Ovary (tissue), 9 donors: ENCODE data around the gene RBBP5. TPM values are rescaled to one million over a fixed set of nuclear protein-coding genes. Genes with fewer than 3 reads are reported as not detected.

Experiments used
- DNase-seq, 5 donors: peaks; one replicate each; pipeline ENCODE4 v3.0.0-alpha.2; 2019 to 2020
- H3K27ac ChIP-seq, 2 donors: fragments of 200-600 bp; one replicate each; pipeline versions ENCODE4 v1.5.1 to v1.8.0; 2019 to 2022
- H3K27me3 ChIP-seq: fragments of 200-600 bp; one replicate; pipeline ENCODE4 v1.8.0; 2022
- H3K36me3 ChIP-seq: fragments of 200-600 bp; sonication (generic); one replicate; pipeline ENCODE4 v1.5.1; 2019
- H3K4me1 ChIP-seq: one replicate; pipeline ENCODE4 v1.8.1; 2013; ENCODE audit warnings: mild to moderate bottlenecking, moderate library complexity; ENCODE audit not compliant: insufficient read depth
- H3K4me3 ChIP-seq: fragments of 200-600 bp; sonication (generic); one replicate; pipeline ENCODE4 v1.5.1; 2017
- H3K9me3 ChIP-seq, 2 donors: fragments of 200-600 bp in 1 of 2; sonication (generic) in 1 of 2; one replicate each; pipeline versions ENCODE4 v1.5.1 to v1.8.1; 2013 to 2019; ENCODE audit warnings: mild to moderate bottlenecking in 1 of 2, moderate library complexity in 1 of 2
- EP300 ChIP-seq: sonication (generic); formaldehyde crosslinking; IDR thresholded peaks from one replicate; pipeline ENCODE4 v1.6.1; 2017; ENCODE audit warnings: antibody characterized with exemption
- POLR2A ChIP-seq: fragments of 450-650 bp; IDR thresholded peaks from one replicate; pipeline ENCODE4 v1.6.1; 2017; ENCODE audit warnings: antibody characterized with exemption, mild to moderate bottlenecking, moderate library complexity
- WGBS, 3 donors: extraction: QIAGEN DNeasy Blood & Tissue Kit in 1 of 3; methylation state at CpG; one replicate each; pipeline versions ENCODE4 v1.1.5 to v1.1.7; 2013 to 2017; 5-methylcytosine and 5-hydroxymethylcytosine counted together
- intact Hi-C, 4 donors: fragments of 100-400 bp; cut with DNase I; formaldehyde crosslinking; loops; one replicate each; pipeline versions ENCODE4 v1.11.0 to v1.15.1; 2022 to 2023
- polyA plus RNA-seq, 2 donors: library from polyadenylated mRNA; stranded (reverse); fragments of 200-250 nt in 1 of 2; fragments of 350-450 nt in 1 of 2; fragmentation: Illumina TruSeq in 1 of 2; extraction: RNeasy Lipid Tissue Mini Kit (QIAGEN cat#74804) in 1 of 2; gene quantifications; one replicate each; pipeline ENCODE4 v1.2.3, GENCODE V29; 2013 to 2014
- total RNA-seq, 7 donors: library from RNA; depleted of rRNA in 2 of 7; stranded (reverse); fragments of >200 nt in 2 of 7; fragmentation: NEBNext Ultra II Directional in 3 of 7; extraction: Animal tissue kit (Norgen Biotek cat#: 25700) in 3 of 7; gene quantifications; one replicate each; pipeline versions ENCODE4 v1.1.0 to v1.2.4, GENCODE V29; 2016 to 2023
- TF ChIP-seq, protein P1 (sequence below), 3 donors: fragments of 450-650 bp in 2 of 3; fragments of 200-600 bp in 1 of 3; IDR thresholded peaks; one replicate each; pipeline versions ENCODE4 v1.5.1 to v1.8.0; 2016 to 2022; ENCODE audit warnings: antibody characterized with exemption in 3 of 3, mild to moderate bottlenecking in 1 of 3
- donor health status: DM: no; HTN: no; CAD: no; lungs with moderate emphysema.
- donor health status: DM: no; HTN: no; CAD: no.
- donor health status: Bipolar disorder and iron deficiency.
- donor health status: DM: yes; HTN: yes; CAD: no.
- donor health status: DM: no; HTN: no; CAD: no.
- donor health status: DM: yes; HTN: yes; CAD: no.

Gene RBBP5
- total and polyA plus RNA-seq, 9 donors = 6.8 to 19.1 (median 15.1) TPM

DNA sequence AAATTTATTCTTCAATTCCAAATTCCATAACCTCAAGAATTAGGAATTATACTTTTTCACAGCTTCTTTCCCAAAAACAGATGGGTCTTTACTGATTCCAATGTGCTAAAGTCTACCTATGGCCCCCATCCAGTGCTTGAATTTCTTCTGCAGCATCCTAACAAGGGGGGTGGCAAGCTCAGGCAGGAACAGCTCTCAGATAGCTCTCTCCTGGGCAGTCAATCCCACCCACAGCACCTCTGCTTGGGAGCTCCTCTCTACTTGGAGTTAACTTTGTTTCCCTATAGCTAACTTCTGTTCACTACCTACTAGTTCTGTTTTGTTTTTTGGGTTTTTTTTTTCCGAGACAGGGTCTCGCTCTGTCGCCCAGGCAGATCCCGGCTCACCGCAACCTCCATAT lies 12.1 kb downstream of the RBBP5 start:
- no peak overlapping the region for H3K27ac ChIP-seq
- WGBS, 3 donors = 96 to 98% (median 97%) methylated on average over 5 of the region's 5 CpGs
- TF ChIP-seq EP300 (no peak), POLR2A (no peak)
- TF ChIP-seq, protein P1, sequence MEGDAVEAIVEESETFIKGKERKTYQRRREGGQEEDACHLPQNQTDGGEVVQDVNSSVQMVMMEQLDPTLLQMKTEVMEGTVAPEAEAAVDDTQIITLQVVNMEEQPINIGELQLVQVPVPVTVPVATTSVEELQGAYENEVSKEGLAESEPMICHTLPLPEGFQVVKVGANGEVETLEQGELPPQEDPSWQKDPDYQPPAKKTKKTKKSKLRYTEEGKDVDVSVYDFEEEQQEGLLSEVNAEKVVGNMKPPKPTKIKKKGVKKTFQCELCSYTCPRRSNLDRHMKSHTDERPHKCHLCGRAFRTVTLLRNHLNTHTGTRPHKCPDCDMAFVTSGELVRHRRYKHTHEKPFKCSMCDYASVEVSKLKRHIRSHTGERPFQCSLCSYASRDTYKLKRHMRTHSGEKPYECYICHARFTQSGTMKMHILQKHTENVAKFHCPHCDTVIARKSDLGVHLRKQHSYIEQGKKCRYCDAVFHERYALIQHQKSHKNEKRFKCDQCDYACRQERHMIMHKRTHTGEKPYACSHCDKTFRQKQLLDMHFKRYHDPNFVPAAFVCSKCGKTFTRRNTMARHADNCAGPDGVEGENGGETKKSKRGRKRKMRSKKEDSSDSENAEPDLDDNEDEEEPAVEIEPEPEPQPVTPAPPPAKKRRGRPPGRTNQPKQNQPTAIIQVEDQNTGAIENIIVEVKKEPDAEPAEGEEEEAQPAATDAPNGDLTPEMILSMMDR (IDR thresholded peaks at IDR 0.05) = no peak
- H3K27me3 ChIP-seq = no peaks in the 10 kb centered on the region
- no peak overlapping the region for H3K4me3 ChIP-seq
- no peaks in the 10 kb centered on the region for H3K9me3 ChIP-seq
- no peaks in the 10 kb centered on the region for H3K36me3 ChIP-seq
- no peak for DNase-seq
- H3K4me1 ChIP-seq = no peaks in the 10 kb centered on the region
- intact Hi-C loops = no loop called here

DNA sequence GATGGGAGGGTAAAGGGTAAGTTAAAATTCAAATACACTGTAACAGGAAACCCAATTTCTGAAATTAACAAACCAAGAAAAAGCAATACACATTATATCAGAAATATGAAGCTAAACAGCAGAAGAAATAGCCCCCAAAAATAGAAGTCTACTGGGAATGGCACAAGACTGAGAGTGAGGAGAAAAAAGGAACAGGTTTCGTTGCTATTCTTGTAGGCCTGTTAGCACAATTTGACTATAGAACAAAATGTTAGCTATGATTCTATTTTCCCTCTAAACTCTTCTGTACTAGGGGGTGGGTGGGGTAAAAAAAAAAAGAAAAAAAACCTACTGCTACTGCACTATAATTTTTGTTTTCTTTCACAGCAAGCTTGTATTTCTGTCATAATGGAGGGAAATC lies 12.5 kb downstream of the RBBP5 start:
- DNase-seq = no peak
- Histone ChIP-seq H3K27ac (no peak overlapping the region), H3K4me3 (no peak overlapping the region), H3K4me1 (no peaks in the 10 kb centered on the region), H3K9me3 (no peaks in the 10 kb centered on the region), H3K36me3 (no peaks in the 10 kb centered on the region), H3K27me3 (no peaks in the 10 kb centered on the region)
- intact Hi-C loops = no loop called here
- TF ChIP-seq, protein P1 (IDR thresholded peaks at IDR 0.05) = no peak
- TF ChIP-seq EP300 (no peak), POLR2A (no peak)
- WGBS, 3 donors = 84 to 98% (median 92%) methylated on average over 1 of the region's 1 CpG

DNA sequence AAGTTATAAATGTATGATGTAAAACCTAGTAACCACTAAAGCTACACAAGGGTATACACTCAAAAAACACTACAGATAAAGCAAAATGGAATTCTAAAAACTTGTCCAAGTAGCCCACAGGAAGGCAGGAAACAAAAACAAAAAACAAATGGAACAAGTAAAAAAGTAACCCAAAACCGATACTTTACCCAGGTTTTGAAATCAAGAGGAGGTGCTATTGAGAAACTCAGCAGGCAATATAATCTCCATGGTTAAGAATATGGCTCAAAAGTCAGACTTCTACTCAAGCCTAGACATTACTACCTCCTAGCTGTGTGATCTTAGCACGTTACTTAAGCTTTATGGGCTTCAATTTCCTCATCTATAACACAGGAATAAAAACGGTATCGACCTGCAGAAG lies 13.3 kb downstream of the RBBP5 start:
- no peaks in the 10 kb centered on the region for H3K9me3 ChIP-seq
- no peaks in the 10 kb centered on the region for H3K36me3 ChIP-seq
- no peak for DNase-seq
- TF ChIP-seq POLR2A (no peak), EP300 (no peak)
- TF ChIP-seq, protein P1 (IDR thresholded peaks at IDR 0.05) = no peak
- intact Hi-C loops = no loop called here
- WGBS, 3 donors = 75 to 81% (median 80%) methylated on average over 4 of the region's 4 CpGs
- H3K27ac ChIP-seq = no peak overlapping the region
- no peaks in the 10 kb centered on the region for H3K4me1 ChIP-seq
- H3K27me3 ChIP-seq = no peaks in the 10 kb centered on the region
- H3K4me3 ChIP-seq = no peak overlapping the region

DNA sequence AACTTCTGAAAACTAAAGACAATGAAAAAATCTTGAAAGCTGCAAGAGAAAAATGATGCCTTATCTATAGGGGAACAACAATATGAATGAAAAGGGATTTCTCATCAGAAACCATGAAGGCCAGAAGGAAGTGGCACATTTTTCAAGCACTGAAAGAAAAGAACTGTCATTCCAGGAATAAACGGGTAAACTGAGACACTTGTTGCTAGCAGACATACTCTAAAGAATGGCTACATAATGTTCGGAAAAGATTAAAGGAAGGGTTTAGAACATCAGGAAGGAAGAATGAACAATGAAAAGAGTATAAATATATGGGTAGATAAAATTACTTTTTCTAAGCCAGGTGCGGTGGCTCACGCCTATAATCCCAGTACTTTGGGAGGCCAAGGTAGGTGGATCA lies 14.5 kb downstream of the RBBP5 start:
- H3K36me3 ChIP-seq = no peaks in the 10 kb centered on the region

More for the DNA sequence above, 14.5 kb downstream of the RBBP5 start:
- DNase-seq = no peak
- WGBS, 3 donors = 92 to 95% (median 94%) methylated on average over 4 of the region's 4 CpGs
- no peak overlapping the region for H3K4me3 ChIP-seq
- H3K9me3 ChIP-seq = no peaks in the 10 kb centered on the region
- no peak overlapping the region for H3K27ac ChIP-seq
- TF ChIP-seq, protein P1 (IDR thresholded peaks at IDR 0.05) = no peak
- no peak for TF ChIP-seq EP300
- TF ChIP-seq POLR2A = no peak
- H3K4me1 ChIP-seq = no peaks in the 10 kb centered on the region
- H3K27me3 ChIP-seq = no peaks in the 10 kb centered on the region
- intact Hi-C loops = no loop called here
